ENCODE data around the gene DRC1.

DRC1 gene

DNA sequence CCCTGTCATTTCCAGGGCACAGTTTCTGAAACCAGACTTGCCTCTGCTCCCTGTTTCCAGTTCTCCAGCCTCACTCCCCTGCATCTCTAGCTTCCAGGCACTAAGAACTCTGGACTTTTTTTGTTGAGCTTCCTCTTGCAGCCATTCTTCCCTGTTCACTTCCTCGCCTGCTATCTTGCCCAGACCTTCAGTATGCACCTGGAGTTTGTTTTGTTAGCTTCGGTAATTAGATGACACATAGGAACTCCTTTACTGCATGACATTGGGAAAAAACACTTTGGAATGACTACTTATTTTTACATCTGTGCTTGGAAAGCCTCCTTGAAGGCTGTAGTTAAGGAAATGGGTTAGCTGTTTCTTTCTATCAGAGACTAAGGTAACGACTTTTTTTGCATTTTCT lies 41.0 kb downstream of the DRC1 start:
- DNase-seq (ENCODE audit: low read depth in 2 of 3, low spot score in 1 of 3) = no peak

DNA sequence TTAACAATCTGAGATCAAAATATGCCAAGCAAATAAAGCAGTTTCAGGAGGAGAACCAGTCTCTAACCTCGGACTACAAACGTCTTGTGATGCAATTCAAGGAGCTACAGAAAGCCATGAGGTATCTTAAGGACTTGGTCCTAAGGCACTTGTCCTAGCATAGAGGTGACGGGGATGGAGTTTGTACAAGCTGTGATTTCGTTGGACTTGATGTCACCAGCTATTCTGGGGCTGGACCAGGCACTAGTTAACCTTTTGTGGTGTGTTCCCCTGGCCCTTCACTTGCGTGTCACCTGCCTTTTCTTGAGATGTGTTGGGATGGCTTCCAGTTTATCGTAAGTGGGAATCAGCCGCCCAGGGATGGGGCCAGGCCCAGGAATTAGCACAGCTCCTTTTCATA lies 42.5 kb downstream of the DRC1 start:
- no peak for DNase-seq (ENCODE audit: low read depth in 2 of 3, low spot score in 1 of 3)

DNA sequence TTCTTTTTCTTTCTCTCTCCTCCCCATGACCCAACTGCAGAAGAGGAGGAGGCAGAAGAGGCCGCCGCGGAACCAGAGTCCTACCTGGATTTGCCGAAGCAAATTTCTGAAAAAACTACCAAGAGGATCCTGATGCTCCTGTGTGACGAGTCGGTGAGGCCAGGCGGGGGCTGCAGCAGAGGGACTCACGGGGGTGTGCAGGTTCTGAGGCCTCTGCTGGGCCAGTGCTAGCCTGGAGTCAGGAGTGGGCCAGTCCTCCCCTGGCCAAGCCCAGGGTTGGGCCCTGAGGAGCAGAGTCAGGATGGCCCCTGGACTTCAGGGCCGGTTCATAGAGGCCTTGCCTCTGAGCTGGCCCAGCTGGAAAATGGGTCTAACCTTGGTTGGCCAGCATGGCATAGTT lies 46.9 kb downstream of the DRC1 start:
- DNase-seq (ENCODE audit: low read depth in 2 of 3, low spot score in 1 of 3) = no peak

DNA sequence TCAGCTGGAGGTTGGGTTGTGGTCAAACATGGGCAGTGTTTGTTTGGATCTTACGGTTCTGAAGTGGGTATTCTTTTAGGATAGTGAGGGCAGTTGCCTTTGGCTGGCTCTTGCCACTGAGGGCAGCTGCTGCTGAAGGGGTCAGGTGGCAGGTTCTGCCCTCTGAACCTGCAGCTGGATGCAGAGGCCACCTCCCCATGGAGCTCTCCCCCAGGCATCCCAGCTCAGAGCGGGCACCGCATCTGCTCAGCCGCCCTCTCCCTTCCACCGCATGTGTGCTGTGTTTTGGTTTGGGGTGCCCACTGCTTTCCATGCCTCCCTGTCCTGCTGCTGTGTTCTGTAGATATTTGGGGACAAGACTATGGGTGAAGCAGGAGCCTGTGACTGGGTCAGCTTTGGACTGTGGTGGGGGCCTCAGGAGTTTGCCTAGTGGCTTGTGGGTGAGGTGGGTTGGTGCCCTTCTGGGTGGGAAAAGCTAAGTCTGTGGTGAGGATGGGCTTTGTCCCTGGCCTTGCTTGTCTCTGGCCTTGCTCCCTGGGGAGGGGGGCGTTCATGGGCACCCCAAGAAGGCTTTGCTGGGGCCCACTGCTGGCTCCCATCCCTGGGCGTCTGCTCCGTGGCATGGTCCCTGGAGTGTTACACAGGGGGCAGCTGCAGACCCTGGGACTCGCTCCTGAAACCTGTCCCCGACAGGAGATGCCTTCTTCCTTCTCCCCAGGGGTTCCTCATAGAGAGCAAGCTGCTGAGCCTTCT lies 47.7 kb downstream of the DRC1 start:
- DNase-seq (ENCODE audit: low read depth in 2 of 3, low spot score in 1 of 3) = no peak

DNA sequence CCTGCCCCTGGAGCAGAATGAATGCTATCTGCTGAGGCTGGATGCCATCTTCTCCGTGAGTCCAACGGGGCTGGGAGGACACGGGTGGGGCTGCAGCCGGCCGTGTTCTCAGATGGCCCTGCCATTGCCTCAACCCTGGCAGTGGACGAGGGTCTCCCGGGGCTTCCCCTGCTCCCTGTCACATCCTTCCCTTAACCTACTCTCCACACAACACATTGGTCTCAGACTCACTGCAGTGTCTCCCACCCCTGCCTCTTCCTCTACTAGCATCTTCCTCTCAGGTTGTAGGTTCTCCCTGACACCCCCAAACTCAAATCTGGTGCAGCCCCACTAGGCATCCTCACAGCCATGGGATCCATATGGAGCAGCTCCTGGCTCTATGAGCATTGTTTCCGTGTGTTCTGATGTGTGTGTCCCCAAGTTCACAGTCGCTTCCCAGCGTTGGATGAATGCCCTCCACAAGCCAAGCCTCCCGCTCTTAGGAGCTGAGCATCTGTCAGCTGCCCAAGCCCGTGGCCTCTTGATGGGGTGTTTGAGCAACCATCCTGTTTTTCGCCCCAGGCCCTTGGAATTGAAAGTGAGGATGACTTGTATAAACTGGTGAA lies 48.4 kb downstream of the DRC1 start:
- no peak for DNase-seq (ENCODE audit: low read depth in 2 of 3, low spot score in 1 of 3)

DNA sequence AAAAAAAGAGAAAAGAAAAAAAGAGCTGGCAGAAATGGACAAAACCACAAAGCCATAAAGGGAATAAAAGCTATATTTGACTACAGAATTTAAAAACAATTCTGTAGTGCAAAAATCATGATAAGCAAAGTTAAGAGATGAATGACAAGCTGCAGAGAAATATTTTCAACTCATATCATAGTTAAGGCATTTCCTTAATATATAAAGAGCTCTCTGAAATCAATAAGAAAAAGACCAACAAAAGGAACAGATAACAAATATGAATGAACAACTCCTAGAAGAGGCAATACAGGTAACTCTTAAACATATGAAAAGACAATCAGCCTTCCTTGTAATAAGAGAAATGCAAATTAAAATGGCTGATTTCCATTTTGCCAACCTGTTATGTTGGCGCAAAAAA lies 50.0 kb downstream of the DRC1 start:
- DNase-seq (ENCODE audit: low read depth in 2 of 3, low spot score in 1 of 3) = no peak

DNA sequence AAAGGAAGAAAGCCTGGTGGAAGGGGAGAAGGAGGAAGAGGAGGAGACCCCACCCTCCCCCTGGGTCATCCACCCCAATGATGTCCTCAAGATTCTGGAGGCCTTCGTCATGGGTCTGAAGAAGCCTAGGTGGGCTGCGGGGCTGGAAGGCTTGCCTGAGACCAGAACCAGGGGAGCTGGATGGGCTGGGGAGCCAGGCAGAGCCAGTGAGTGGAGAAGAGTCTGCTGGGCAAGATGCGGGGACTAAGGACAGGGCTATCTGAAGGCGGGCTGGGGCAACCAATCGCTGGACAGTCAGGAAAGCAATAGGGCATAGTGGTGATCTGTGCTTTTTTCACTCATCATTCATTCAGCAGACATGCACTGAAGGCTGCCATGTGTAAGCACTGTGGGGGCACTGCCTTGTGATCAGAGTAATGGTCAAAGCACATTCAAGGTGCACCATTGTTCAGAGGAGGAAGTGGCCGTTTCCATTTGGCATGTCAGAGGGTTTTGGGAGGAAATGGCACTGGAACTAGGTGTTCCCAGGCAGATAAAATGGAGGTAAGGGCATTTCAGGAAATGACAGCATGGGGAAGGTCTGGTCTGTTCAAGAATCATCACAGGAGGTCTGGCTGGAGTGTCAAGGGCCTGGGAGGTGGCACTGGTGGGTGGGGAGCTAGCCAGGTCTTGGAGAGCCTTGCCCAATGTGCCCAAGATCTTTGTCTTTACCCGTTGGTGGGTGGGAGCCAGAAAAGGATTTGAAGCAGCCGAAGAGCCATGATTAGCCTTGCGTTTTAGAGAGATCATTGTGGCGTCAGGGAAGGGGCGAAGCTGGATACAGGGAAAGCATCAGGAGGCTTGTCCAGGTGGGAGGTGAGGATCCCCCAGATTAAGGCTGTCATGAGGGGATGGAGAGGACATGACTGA lies 52.0 kb downstream of the DRC1 start:
- no peak for DNase-seq (ENCODE audit: low read depth in 2 of 3, low spot score in 1 of 3)

DNA sequence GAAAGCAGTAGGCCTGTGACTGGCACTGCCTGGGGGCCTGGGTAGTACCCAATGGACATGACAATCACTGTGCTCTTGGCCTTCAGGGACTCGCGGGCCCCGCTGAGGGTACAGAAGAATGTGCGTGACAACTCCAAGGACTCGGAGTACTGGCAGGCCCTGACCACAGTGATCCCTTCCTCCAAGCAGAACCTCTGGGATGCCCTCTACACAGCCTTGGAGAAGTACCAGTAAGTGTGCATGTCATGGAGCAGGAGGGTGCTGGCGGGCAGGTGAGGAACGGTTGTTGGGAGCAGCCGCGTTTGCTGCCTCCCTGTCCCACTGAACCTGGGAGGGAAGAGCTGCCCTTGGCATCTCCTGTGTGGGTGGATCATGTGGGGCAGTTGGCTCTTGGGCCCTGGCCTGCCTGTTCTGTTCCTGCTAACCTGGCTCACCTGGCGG lies 52.9 kb downstream of the DRC1 start:
- no peak for DNase-seq (ENCODE audit: low read depth in 2 of 3, low spot score in 1 of 3)

DNA sequence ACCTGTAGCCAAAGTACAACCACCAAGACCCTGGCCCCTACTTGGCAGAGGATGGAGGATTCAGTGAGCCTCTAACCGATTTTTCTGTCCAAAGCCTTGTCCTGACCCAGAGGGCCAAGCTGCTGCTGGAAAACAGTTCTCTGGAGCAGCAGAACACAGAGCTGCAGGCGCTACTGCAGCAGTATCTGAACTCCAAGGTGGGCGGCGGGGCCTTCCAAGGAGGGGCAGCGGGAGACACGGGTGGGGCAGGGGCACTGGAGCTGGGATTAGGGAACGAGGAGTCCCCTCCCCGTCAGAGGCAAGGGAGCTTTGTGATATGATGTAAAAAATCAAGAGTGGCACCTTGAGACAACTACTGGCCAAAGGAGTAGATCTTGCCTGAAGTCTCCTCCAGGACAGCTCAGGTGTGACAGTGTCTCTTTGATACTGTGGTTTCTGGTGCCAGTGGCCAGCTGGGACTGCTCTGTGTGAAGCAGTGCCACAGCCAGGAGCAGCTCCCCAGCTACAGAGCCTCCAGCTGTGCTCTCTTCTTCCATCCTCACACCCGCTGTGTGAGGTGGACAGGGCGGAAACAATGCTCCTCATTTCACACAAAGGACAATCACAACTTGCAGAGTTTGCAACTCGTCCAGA lies 53.4 kb downstream of the DRC1 start:
- DNase-seq (ENCODE audit: low read depth in 2 of 3, low spot score in 1 of 3) = no peak

DNA sequence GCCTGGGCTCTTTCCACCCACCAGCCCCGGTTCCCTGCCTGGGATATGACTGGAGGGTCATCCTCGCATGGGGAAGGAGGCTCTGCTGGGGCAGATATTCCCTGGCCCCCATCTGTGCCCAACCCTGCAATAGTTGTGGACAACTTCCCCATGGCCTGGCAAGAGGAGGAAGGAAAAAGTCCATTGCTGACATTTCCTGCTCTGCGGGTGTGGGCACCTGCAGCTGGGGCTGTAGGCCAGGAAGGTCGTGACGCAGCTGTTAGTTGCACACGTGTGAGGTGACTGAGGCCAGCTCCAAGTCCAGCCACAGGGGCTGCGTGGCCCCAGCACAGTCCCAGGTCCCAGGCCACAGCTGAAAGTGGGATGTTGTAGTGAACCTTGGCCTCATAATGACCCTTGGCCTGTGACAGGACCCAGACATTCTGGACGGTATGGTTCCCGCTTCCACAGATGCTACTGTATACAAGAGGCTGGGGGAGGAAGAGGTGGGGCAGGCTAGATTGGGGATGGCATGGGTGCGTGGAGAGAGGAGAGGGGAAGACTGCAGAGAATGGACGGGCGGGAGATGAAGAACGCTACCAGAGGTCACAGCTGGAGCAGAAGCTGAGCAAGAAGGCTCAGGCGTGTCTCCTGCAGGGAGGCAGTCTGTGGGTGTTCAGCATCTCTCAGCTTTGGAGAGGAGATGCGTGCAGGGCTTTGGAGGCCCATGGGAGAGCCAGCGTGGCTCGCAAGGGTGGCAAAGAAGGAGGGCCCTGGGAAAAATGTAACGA lies 54.1 kb downstream of the DRC1 start:
- DNase-seq (ENCODE audit: low read depth in 2 of 3, low spot score in 1 of 3) = no peak

DNA sequence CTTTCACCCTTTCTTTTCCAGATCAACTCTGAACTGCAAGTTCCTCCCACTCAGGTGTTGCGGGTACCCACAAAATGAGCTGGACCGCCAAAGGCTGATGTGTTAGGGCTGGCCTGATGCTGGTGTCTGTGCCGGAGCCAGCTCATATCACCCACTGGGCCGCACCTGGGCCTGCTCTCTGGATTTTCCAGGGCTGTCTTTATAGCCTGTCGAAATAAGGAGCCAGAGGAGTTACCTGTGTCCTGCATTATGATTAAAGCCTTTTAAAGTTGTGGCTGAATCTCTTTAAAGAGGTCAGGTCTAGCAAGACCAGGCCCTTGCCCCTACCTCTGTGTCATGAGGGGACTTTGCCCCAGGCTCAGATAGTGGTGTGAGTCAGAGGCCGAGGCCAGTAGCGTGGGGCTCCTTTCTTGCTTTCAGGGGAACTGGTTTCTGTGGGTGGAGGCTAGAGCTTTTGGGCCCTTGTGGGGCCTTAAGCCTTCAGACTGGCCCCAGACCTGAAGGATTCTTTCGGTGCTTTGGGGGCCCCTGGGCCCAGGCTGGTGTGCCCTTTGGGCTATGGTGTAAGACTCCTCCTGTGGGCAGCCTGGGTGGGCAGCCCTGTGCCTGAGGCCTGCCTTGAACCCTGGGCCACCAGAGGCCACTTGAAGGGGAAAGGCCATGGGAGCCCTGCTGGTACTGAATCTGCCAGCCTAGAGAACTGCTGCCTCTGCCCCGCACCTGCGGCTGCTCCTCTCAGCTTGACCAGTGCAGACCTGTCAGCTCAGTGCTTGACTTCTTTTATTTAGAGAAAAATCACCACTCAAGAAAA lies 54.9 kb downstream of the DRC1 start:
- no peak for DNase-seq (ENCODE audit: low read depth in 2 of 3, low spot score in 1 of 3)

DNA sequence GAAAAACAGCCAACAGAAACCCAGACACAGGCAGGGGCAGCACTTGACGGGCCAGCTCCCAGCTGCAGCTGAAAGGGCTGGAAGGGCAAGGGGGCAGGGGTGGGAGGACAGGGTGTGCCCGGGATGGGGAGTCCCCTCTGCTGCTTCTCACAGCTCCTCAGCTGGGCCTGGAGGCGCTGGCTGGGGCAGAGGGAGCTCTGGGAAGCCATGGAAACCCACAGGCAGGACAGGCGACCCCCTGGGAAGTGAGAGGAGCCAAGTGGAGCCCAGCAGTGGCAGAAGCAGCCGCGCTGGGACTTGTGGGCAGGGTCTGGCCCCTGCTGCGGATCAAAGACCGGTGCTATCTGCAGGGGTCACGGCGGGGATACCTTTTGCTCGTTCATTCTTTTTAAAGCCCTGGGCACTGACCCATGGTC lies 55.5 kb downstream of the DRC1 start:
- no peak for DNase-seq (ENCODE audit: low read depth in 2 of 3, low spot score in 1 of 3)

DNA sequence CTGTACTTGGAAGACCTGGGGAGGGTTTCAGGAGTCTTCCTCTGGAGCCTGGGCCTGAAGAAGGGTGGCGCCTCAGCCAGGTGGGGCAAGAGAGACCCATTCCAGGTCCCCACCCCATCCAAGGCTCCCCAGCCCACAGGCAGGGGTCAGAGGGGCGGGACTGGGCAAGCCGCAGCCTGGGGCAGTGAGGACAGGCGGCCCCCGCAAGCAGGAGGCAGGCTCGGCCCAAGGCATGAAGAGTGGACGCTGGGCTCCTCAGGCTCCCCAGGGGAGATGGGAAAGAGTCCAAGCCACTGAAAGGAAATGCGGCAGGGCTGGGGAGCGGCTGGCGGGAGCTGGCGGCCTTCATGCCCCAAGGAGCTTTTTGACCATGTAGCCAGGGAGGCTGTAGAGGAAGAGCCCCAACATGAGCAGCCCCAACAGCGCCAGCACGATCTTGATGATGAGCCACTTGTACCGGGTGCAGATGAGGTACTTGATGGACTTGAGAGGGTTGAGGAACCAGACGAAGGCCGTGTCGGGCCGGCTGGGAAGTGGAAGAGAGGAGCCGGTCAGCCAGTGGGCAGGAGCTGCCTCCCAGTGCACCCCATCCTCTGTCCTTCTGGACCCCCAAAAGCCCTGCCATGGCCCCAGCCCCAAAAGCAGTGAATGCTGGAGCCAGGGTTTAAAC lies 56.1 kb downstream of the DRC1 start:
- no peak for DNase-seq (ENCODE audit: low read depth in 2 of 3, low spot score in 1 of 3)

DNA sequence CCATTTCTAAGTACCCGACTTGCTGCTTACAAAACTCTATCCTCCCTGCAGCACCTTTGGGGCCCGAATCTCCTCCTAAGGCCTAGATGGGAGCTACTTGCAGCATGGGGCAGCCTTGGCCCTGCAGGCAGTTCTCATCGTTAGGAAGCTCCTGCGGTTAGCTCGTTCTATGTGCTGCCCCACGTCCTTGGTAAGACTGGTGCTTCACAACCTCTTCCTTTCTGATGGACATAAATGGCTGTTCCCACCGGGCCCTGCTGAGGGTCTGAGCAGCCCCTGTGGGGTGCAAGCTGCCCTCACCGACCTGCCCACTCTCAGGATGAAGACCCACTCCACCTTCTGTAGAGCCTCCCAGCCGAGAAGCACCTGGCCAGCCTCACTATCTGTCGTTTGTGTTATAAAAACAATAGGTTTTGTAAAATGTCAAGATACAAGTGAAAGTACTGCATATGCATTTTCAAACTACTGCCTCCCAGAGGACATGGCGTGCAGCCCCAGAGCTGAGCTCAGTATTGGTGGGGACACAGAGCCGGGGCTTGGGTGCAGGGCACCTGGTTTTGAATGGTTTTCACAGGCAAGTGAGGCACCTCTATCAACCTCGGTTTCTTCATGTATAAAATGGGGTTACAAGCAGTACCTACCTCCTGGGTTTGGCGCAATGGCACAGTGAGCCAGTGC lies 56.8 kb downstream of the DRC1 start:
- DNase-seq (ENCODE audit: low read depth in 2 of 3, low spot score in 1 of 3) = no peak

DNA sequence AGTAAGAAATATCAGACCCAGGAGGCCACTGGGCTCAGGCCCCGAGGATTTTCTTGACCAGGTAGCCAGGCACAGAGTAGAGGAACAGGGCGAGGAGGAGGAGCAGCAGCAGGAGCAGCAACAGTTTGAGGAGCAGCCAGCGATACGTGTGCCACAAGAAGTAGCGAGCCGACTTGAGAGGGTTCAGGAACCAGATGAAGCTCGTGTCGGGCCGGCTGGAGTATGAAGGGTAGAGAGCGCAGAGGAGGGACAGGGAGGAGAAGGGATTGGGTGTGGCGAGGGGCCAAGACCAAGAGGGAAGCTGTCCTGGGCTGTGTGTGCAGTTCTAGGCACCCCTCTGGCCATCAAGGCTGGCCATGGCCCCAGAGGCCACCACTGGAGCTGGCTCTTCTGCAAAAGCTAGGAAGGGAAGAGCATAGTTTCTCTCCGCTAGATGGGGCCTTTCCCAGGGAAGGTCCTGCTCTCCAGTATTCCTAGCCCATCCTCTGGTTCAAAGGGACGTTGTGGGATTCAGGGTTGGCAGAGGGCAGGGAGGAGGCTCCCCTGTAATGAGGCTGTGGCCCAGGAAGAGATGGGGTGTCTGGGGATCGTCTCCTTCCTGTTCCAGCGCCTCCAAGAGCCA lies 58.4 kb downstream of the DRC1 start:
- no peak for DNase-seq (ENCODE audit: low read depth in 2 of 3, low spot score in 1 of 3)

DNA sequence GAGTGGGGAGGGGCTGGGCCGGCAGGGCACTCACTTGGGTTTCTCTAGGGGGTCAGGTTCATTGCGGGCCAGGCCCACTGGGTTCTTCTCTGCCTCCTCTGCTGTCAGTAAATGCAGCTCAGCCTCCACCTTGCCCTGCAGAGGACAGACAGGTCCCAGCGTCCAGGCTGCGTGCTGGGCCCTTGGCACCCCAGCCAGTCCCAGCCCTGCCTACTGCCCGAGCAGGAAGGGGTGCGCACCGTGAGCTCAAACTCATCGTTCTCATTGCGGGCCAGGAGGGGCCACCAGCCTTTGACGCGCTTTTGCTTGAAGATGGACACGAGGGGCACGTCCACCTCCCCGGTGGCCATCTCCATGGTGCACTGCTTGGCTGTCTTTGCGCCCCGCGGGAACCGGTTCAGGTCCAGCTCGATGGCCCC lies 58.9 kb downstream of the DRC1 start:
- DNase-seq (ENCODE audit: low read depth in 2 of 3, low spot score in 1 of 3) = no peak

DNA sequence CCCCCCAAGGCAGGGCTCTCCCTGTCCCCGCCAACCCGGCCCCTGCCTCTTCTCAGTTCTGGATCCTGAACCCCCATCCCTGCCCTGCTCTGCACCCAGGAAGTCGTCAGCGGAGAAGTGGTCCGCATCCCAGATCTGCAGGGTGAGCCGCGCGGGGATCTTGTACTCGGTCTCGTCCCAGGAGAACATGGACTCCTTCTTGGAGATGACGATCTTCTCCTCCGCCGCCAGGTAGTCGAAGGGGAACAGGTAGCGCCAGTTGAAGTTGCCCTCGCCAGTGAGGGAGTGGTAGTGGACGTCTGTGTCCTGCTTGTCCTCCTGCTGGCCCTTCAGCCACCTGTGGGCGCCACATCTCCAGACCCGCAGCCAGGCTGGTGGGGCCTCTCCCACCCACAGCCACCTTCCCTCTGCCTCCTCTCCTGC lies 59.9 kb downstream of the DRC1 start:
- DNase-seq (ENCODE audit: low read depth in 2 of 3, low spot score in 1 of 3) = no peak

DNA sequence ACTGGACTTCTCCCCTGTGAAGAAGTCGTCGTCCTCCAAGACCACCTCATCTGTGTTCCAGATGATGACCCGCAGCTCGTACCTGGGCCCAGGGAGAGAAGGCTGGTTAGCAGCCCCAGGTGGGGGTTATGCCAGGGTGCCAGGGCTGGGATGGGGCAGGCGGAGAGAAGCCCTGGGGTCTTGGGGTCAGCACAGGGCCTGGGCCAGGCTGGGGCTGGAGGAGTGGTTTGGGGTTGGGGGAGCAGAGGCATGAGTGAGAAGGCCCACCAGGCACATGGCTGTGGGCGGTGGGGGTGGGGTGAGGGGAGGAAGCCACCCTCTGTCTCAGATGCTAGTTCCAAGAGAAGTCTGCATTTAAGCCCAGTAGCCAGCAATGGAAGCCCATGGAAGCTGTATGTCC lies 60.4 kb downstream of the DRC1 start:
- DNase-seq (ENCODE audit: low read depth in 2 of 3, low spot score in 1 of 3) = no peak
